DMS 273 treated with DMSO at 0.1 percent for 48 hours (cell line): Measurements from ENCODE around the gene ERI2.
"Not testable (repeated sequence)": the region's sequence is repeated elsewhere in the genome, so short reads cannot be mapped to it uniquely, and the experiment has no call there.

ENCODE experiments used
- DNase-seq: peaks from one replicate; lab custom pipeline; 2025; lab: John Stamatoyannopoulos, UW

ERI2 gene

GRCh38 chr16:20763461-20764232, 42.6 kb downstream of the ERI2 start, which contains the start of gene ACSM3:
ACSM3 (plus strand) TSS chr16:20764014; CDS start chr16:20770035, 6,021 bp downstream.
- DNase-seq: peak; percentile 27

DNA sequence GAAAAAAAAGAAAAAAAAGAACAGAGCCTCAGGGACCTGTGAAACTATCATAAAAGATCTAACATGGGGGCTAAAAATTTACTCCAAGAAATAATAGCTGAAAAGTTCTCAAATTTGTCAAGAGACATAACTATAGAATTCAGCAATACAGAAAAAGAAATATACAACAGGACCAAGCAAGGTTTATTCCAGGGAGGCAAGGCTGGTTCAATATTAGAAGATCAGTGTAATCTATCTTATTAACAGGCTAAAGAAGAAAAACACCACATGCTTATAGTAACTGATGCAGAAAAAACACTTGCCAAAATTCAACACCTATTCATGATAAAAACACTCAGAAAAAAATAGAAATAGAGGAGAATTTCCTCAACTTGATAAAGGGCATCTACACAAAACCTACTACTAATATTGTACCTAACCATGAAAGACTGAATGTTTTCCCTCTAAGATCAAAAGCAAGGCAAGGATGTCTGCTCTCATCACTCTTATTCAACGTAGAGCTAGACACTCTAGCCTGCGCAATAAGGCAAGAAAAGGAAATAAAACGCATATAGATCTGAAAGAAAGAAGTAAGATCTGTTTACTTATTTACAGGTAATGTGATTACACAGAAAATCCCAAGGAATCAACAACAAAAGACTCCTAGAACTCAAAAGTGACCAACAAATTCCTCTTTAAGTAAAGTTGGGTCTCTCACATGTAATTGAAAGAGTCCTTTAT, 43.7 kb downstream of the ERI2 start:
- no peak for DNase-seq

- DNase-seq: no peak
Measured at GRCh38 chr16:20761175-20761574, 45.1 kb downstream of the ERI2 start.

- DNase-seq: no peak
Measured at GRCh38 chr16:20760346-20760745, 45.9 kb downstream of the ERI2 start.

DNA sequence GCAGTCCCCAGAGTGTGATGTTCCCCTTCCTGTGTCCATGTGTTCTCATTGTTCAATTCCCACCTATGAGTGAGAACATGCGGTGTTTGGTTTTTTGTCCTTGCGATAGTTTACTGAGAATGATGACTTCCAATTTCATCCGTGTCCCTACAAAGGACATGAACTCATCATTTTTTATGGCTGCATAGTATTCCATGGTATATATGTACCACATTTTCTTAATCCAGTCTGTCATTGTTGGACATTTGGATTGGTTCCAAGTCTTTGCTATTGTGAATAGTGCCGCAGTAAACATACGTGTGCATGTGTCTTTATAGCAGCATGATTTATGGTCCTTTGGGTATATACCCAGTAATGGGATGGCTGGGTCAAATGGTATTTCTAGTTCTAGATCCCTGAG, 50.5 kb downstream of the ERI2 start:
- not testable (repeated sequence) for DNase-seq

- DNase-seq: no peak
Measured at GRCh38 chr16:20755238-20755637, 51.0 kb downstream of the ERI2 start.

DNA sequence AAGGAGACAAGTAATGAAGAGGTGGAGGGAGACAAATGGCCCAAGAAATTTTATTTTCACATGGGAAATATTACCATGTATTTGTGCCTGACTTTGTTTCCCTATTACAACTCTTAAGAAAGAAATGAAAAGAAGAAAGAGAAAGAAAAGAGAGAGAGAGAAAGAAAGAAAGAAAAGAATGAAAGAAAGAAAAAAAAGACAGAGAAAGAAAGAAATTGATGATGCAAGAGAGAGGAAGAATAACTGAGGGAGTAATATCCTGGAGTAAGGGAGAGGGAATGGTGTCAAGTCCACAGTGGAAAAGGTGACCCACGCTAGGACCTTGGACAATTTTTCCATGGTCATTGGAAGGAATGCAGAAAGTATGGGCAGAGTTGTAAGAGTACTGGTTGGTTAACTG, 52.5 kb downstream of the ERI2 start:
- DNase-seq: no peak

- DNase-seq: no peak
Measured at GRCh38 chr16:20750558-20750957, 55.7 kb downstream of the ERI2 start.

DNA sequence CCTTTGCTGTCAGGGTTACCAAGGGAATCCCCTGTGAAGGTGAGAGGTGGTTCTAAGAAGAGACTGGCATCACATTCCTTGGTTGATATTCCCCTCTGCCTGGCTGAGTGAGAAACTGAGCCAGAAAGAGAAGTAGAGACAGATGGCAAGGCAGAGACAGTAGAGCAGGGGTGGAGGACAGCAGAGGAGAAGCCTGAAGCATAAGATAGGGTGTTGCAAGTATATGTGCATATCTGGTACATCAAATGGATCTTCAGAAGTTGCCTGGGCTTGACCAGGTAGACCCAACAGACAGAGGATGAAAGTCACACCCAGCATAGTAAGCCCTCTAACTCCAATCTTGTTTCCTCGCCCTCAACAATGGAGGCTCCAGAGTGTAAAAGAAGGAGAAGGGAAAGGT, 56.8 kb downstream of the ERI2 start:
- DNase-seq: no peak

GRCh38 chr16:20747030-20747816, 59.0 kb downstream of the ERI2 start:
- DNase-seq: no peak

GRCh38 chr16:20746461-20746860, 59.8 kb downstream of the ERI2 start:
- DNase-seq: no peak
